ENCODE data around the gene LSG1. TPM values are rescaled to one million over a fixed set of nuclear protein-coding genes. Genes with fewer than 3 reads are reported as not detected.

LSG1 gene
- total RNA-seq, 1 experiment from 2014 or later = 39.7 TPM

DNA sequence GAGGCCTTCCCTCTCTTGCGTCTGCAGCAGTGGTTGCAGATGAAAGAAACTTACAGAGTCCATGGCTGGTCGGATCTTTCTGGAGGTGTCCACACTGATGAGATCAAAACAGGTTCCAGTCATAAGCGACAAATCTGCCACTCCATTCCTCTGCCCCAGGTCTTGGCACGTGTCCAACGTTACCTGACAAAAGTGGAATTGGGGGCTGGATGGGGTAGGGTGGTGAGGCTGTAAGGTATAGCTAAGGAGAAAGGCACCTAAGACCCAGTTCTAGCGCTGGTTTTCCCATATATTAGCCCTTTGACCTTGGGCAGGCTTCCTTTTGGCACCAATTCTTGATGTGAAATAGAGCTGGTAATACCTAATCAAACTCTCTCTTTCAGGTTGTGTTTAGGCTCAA lies 24.7 kb upstream of the LSG1 start:
- no peaks in the 10 kb centered on the region for H3K27me3 ChIP-seq (ENCODE audit: insufficient read depth, low read length)
- ChIA-PET CTCF (no interaction called here), POLR2A (no interaction called here), RAD21 (ENCODE audit: low non-redundant PET in 1 of 2, low total read pairs in 2 of 2, uncharacterized antibody in 2 of 2, unreplicated experiment in 2 of 2) (no interaction called here)
- no peaks in the 10 kb centered on the region for H3K79me2 ChIP-seq (ENCODE audit: insufficient read depth, low read length)
- H3K4me3 ChIP-seq (replicated peaks in 1 of 2; ENCODE audit: low read depth in 1 of 2, low read length in 2 of 2) = no peak overlapping the region
- TF ChIP-seq, protein P1, sequence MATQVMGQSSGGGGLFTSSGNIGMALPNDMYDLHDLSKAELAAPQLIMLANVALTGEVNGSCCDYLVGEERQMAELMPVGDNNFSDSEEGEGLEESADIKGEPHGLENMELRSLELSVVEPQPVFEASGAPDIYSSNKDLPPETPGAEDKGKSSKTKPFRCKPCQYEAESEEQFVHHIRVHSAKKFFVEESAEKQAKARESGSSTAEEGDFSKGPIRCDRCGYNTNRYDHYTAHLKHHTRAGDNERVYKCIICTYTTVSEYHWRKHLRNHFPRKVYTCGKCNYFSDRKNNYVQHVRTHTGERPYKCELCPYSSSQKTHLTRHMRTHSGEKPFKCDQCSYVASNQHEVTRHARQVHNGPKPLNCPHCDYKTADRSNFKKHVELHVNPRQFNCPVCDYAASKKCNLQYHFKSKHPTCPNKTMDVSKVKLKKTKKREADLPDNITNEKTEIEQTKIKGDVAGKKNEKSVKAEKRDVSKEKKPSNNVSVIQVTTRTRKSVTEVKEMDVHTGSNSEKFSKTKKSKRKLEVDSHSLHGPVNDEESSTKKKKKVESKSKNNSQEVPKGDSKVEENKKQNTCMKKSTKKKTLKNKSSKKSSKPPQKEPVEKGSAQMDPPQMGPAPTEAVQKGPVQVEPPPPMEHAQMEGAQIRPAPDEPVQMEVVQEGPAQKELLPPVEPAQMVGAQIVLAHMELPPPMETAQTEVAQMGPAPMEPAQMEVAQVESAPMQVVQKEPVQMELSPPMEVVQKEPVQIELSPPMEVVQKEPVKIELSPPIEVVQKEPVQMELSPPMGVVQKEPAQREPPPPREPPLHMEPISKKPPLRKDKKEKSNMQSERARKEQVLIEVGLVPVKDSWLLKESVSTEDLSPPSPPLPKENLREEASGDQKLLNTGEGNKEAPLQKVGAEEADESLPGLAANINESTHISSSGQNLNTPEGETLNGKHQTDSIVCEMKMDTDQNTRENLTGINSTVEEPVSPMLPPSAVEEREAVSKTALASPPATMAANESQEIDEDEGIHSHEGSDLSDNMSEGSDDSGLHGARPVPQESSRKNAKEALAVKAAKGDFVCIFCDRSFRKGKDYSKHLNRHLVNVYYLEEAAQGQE (IDR thresholded peaks at IDR 0.05; ENCODE audit: low read depth) = no peak
- TF ChIP-seq CBX3 (IDR thresholded peaks at IDR 0.05; ENCODE audit: low read depth) (no peak), SRF (IDR thresholded peaks at IDR 0.05; ENCODE audit: low read depth) (no peak), SIN3A (IDR thresholded peaks at IDR 0.05; ENCODE audit: low read depth) (no peak), POLR2A (IDR thresholded peaks at IDR 0.05; ENCODE audit: borderline replicate concordance, extremely low read depth, insufficient read depth, insufficient read length) (no peak), ELF1 (IDR thresholded peaks at IDR 0.05; ENCODE audit: borderline replicate concordance, low read depth) (no peak), ZFX (IDR thresholded peaks at IDR 0.05) (no peak), JUND (IDR thresholded peaks at IDR 0.05) (no peak), POLR2AphosphoS5 (IDR thresholded peaks at IDR 0.05; ENCODE audit: low read depth, low read length) (no peak), SP1 (IDR thresholded peaks at IDR 0.05; ENCODE audit: low read depth) (no peak), TCF7L2 (IDR thresholded peaks at IDR 0.05; ENCODE audit: borderline replicate concordance, extremely low read depth, insufficient read depth, insufficient read length) (no peak)
- TF ChIP-seq, protein P2, sequence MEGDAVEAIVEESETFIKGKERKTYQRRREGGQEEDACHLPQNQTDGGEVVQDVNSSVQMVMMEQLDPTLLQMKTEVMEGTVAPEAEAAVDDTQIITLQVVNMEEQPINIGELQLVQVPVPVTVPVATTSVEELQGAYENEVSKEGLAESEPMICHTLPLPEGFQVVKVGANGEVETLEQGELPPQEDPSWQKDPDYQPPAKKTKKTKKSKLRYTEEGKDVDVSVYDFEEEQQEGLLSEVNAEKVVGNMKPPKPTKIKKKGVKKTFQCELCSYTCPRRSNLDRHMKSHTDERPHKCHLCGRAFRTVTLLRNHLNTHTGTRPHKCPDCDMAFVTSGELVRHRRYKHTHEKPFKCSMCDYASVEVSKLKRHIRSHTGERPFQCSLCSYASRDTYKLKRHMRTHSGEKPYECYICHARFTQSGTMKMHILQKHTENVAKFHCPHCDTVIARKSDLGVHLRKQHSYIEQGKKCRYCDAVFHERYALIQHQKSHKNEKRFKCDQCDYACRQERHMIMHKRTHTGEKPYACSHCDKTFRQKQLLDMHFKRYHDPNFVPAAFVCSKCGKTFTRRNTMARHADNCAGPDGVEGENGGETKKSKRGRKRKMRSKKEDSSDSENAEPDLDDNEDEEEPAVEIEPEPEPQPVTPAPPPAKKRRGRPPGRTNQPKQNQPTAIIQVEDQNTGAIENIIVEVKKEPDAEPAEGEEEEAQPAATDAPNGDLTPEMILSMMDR (IDR thresholded peaks at IDR 0.05 in 2 of 3, conservative IDR thresholded peaks at IDR 0.05 in 1 of 3; ENCODE audit: borderline replicate concordance in 1 of 3, insufficient read depth in 1 of 3, low read depth in 2 of 3, low read length in 2 of 3) = no peak
- TF ChIP-seq, protein P3, sequence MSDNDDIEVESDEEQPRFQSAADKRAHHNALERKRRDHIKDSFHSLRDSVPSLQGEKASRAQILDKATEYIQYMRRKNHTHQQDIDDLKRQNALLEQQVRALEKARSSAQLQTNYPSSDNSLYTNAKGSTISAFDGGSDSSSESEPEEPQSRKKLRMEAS (IDR thresholded peaks at IDR 0.05) = no peak
- TF ChIP-seq, protein P4, sequence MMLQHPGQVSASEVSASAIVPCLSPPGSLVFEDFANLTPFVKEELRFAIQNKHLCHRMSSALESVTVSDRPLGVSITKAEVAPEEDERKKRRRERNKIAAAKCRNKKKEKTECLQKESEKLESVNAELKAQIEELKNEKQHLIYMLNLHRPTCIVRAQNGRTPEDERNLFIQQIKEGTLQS (IDR thresholded peaks at IDR 0.05) = no peak
- H3K4me1 ChIP-seq (ENCODE audit: control insufficient read depth in 1 of 2, insufficient read depth in 2 of 2, low read length in 2 of 2) = no peaks in the 10 kb centered on the region
- no peak overlapping the region for H2AFZ ChIP-seq (ENCODE audit: low read depth, low read length, poor library complexity, severe bottlenecking)
- no peak overlapping the region for H3K4me2 ChIP-seq (ENCODE audit: low read length)
- peaks cover 0 to 8% of the 10 kb centered on the region in 2 experiments; a peak in 1 of 4 replicates for H3K9me3 ChIP-seq (ENCODE audit: control insufficient read depth in 1 of 2, insufficient read depth in 1 of 2, low read depth in 1 of 2, low read length in 2 of 2)
- no peaks in the 10 kb centered on the region for H3K9me2 ChIP-seq (ENCODE audit: insufficient read depth)
- H4K20me1 ChIP-seq (ENCODE audit: insufficient read depth) = no peaks in the 10 kb centered on the region
- no peak overlapping the region for H3K9ac ChIP-seq (ENCODE audit: low read length)
- no peak for DNase-seq (ENCODE audit: low read depth, low spot score)
- H3K27ac ChIP-seq (ENCODE audit: low read depth, low read length) = no peak overlapping the region
- no peak for ATAC-seq
- no peaks in the 10 kb centered on the region for H3K36me3 ChIP-seq (ENCODE audit: control insufficient read depth in 1 of 2, insufficient read depth in 2 of 2, low read length in 2 of 2)
- intact Hi-C loops (cut with micrococcal nuclease) = no loop called here
- BruUV-seq (replicated peaks) = no TSS peak

Data from HCT116 (cell line).